ENCODE measurements around the gene AMBRA1.
"Not testable (repeated sequence)": the region's sequence is repeated elsewhere in the genome, so short reads cannot be mapped to it uniquely, and the experiment has no call there.

AMBRA1 gene

DNA sequence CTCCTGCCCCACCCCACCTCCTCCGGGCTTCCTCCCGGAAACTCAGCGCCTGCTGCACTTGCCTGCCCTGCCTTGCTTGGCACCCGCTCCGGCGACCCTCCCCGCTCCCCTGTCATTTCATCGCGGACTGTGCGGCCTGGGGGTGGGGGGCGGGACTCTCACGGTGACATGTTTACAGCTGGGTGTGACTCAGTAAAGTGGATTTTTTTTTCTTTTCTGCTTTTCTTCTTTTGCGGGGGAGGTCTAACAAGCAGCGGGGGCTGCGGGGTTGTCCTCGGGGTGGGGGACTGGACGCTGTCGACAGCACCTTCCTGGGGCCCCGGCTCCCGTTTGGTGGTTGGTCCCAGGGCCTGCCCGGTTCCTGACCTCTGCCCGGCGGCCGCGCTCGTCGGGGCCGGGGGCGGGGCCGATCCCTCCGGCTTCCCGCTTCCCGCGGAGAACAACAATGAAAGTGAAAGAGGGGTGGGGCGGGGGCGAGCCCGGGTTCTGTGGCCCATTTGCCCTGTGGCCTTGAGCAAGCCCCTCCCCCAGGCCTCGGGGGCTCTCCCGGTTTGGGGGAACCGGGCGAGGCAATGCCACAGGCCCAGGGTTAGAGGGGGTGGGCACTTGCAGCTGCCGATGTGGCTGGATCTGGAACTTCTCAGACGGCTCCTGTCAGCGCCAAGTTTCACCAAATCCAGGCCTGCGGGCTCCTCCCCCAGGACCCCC lies 213.3 kb downstream of the AMBRA1 start:
- DNase-seq, result no peak

- DNase-seq, result not testable (repeated sequence)
These were observed 214.1 kb downstream of the AMBRA1 start for GRCh38 chr11:46379482-46380293.

DNA sequence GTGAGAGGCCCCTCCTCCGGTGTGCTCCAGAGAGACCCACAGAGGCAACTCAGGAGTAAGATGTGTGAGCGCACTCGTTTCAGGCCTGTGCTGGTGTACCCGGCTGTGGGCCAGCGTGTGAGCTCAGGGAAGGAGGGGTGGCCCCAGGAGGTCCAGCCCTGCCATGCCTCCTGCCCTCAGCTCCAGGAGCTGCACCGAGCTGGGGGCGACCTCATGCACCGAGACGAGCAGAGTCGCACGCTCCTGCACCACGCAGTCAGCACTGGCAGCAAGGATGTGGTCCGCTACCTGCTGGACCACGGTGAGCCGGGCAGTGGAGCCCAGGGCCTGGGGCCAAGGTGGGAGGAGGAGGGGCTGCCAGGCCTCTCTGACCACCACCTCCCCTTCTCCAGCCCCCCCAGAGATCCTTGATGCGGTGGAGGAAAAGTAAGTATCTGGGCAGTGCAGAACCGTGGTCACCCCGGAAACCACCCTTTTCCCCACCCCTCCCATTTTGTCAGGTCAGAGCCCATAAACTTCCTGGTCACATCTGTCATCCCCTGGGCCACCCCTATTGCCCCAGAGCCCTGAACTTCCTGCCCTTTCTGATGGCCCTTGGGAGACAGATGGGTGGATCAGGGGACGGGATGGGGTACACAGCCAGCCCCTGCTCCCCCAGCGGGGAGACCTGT lies 214.9 kb downstream of the AMBRA1 start:
- DNase-seq, result no peak

DNA sequence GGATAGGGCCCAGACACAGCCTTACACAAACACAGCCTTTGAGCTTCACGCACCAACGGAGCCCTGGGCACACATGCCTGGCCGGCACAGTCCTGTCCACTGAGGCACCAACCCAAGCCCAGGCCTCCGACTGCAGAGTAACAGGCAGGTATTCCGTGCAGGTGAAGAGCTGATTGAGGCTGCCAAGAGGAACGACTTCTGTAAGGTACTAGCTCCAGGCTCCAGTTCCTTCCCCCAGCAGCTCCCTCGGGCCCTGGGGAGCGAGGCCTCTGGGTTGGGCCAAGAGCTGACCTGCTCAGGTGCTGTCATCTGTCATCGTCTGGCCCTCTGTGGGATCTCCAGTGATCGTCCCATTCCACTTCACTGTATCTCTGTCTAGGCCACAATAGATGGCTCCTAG lies 215.5 kb downstream of the AMBRA1 start:
- no peak for DNase-seq

- no peak for DNase-seq
These were observed 216.0 kb downstream of the AMBRA1 start for GRCh38 chr11:46377831-46378230.

DNA sequence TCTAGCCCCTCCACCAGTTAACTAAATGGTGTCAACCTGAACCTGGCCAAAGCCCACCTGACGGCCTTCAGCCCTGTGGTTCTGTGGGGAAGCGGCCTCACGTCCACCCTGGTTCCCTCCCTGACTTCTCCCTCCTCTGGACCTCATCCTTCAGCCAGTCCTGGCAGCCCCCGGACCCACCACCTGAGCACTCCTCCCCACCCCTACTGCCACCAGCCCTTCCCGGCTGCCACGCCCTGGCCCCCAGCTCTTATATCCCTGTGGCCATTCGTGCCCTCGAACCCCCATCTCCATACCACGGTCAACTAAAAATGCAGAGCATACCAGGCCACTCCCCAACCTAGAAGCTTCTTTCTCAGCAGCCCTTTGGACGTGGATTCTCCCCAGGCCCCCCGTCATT lies 216.5 kb downstream of the AMBRA1 start:
- no peak for DNase-seq

GRCh38 chr11:46376258-46377050 lies 217.4 kb downstream of the AMBRA1 start:
- no peak for DNase-seq

DNA sequence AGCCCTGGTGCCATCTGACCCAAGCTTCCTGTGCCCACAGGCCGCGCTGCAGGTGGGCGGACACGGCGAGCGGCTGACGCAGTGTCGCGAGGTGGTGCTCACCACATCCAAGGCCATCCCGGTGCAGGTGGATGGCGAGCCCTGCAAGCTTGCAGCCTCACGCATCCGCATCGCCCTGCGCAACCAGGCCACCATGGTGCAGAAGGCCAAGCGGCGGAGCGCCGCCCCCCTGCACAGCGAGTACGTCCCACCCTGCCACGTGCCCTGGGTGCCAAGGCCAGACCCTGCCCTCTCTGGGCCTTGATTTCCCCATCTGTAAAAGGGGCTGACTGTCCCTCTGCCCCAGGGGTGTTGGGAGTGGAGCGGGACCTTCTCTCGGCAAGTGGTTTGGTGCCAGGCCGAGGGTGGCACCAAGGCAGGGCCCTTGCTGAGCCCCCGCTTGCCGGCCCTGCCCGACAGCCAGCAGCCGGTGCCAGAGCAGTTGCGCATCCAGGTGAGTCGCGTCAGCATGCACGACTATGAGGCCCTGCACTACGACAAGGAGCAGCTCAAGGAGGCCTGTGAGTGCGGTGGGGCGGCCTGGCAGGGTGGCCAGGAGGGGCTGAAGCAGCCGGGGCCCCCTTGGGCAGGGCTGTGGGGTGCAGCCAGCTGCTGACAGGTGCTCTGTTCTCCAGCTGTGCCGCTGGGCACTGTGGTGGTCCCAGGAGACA lies 218.3 kb downstream of the AMBRA1 start:
- no peak for DNase-seq

DNA sequence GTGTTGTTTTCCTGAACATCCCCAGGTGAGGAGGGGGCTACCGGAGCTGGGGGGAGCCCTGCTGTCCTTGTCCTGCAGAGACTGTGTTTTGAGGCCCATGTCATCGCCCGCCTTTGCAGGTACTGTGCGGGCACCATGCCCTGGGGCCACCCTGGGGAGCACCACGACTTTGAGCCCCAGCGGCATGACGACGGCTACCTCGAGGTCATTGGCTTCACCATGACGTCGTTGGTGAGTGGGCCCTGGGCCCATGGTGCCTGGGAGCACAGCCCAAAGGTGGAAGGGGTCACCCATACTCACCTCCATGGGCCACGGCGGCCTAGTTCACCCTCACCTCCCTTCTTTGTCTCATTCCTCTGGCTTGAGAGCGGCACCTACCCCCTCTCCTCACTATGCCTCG lies 219.0 kb downstream of the AMBRA1 start:
- DNase-seq, result no peak

DNA sequence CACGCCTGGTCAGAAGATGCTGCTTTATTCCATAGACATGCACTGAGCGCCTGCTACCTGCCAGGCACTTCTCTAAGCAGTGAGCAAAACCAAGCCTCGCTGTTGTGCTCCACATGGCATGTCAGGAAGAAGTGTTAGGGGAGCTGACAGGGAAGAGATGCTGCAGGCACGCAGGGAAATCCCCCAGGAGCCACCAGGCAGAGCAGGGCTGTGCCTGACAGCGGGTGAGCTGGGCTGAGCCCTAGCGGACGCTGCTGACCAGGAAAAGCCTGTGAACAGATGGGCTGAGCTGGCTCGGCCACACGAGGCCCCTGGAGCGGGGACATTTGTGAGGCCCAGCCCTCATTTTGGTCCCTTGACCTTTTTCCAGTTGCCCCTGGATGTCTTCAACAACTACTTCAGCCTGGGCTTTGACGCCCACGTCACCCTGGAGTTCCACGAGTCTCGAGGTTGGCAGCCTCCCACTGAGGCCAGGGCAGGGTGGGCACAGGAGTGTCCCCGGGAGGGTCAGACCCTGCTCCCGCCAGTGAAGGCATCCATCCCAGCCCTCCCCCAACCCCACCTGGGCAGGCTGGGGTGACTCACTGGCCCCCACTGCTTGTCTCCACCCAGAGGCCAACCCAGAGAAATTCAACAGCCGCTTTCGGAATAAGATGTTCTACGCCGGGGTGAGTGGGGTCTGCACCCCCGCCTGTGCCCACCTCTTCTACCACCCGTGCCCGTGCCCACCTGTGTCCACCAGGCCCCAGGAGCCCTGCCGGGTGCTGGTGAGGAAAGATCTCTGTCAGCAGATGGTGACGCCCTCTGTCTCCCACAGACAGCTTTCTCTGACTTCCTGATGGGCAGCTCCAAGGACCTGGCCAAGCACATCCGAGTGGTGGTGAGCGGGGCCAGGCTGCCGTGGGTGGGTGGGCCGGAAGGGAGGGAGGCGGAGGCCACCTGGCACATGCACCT lies 219.8 kb downstream of the AMBRA1 start:
- no peak for DNase-seq

DNA sequence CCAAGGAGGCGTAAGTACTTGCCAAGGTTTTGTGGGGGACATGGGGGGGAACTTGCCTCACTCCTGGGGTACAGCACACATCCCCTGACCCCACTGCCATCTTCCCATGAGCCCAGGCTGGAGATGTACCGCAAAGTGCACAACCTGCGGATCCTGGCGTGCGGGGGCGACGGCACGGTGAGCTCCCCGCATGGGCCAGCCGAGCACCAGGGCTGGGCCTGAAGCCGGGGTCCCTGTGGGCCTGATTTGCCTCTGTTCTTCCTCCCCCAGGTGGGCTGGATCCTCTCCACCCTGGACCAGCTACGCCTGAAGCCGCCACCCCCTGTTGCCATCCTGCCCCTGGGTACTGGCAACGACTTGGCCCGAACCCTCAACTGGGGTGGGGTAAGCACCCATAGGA lies 221.3 kb downstream of the AMBRA1 start:
- not testable (repeated sequence) for DNase-seq

- DNase-seq, result no peak
These were observed 221.7 kb downstream of the AMBRA1 start for GRCh38 chr11:46372086-46372485.

DNA sequence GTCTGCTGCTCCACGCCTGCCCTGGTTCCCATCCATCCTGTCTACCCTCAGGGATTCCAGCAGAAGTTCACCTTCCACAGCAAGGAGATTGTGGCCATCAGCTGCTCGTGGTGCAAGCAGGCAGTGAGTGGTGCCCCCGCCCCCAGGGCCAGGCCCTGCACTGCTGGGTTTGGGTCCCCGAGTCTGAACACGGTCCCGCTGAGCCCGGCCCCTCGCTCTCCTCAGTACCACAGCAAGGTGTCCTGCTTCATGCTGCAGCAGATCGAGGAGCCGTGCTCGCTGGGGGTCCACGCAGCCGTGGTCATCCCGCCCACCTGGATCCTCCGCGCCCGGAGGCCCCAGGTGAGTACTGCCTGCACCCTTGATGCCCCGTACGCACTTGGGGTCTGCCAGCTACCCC lies 222.6 kb downstream of the AMBRA1 start:
- not testable (repeated sequence) for DNase-seq

- no peak for DNase-seq
These were observed 223.6 kb downstream of the AMBRA1 start for GRCh38 chr11:46370253-46370652.

DNA sequence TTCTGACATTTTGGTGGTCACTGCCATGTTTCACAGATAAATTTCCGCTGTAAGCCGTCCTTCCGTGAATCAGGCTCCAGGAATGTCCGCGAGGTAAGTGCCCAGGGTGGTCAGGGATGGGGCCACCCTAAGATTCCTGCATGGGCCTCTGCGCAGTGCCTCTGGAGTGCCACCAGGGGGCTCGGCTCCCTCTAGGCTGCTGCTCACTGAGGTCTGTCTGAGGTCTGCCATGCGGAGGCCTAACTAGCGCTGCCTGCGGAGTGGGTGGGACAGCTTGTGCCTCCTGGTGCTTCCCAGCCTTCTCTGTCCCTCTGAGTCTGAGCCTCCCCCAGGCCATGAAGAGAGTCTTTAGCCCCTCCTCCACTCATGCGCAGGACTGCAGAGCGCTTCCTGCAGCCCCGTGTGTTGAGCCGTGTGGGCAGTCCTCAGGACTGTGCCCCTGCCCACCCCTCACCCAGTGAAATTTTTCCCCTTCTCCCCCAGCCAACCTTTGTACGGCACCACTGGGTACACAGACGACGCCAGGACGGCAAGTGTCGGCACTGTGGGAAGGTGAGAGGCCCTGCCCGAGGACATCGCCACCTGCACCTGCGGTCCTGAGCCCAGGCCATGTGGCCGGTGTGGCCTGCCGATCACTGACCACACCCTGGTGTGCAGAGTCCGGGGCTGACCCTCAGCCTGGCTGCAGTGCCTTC lies 224.2 kb downstream of the AMBRA1 start:
- DNase-seq, result no peak

DNA sequence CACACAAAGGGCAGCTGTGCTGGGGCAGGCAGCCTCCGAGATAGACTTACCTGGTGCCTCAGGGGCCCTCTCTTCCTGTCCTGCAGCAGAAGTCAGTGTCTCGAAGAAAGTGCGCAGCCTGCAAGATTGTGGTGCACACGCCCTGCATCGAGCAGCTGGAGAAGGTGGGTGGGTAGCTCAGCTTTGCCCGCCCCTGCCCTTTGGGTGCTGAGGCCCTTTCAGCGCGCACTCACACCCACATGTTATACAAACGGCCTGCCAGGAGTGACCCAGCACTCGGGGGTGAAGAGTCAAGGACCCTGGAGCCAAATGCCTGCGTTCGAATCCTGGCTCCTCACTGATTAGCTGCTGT lies 225.9 kb downstream of the AMBRA1 start:
- DNase-seq, result no peak

DNA sequence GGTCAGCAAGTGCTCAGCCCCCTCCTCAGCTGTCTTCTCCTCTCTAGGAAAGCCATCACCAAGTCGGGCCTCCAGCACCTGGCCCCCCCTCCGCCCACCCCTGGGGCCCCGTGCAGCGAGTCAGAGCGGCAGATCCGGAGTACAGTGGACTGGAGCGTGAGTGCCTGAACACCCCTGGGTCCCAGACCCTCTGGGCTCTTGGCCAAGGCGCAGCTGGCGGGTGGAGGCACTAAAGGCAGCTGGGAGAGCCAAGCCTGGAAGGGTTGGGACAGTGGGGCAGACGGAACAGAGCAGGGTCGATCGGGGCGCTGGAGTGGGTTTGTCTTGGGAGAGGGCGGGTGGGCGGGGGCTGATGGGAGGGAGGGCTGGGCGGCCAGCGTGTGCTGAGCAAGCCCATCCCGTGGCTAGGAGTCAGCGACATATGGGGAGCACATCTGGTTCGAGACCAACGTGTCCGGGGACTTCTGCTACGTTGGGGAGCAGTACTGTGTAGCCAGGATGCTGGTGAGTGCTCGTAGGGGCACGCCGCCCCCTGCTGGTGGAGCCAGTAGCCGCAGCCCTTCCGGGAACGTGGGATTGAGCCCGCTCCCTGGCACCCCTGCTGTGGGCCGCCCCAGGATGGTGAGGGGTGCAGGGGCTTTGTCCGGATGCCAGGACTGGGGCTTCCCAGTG lies 226.4 kb downstream of the AMBRA1 start:
- DNase-seq, result no peak

GRCh38 chr11:46366661-46367161 lies 227.1 kb downstream of the AMBRA1 start:
- DNase-seq, result no peak

- DNase-seq, result no peak
These were observed 227.6 kb downstream of the AMBRA1 start for GRCh38 chr11:46366260-46366659.

- no peak for DNase-seq
These were observed 229.0 kb downstream of the AMBRA1 start for GRCh38 chr11:46364791-46365190.

Measured in cortex of kidney (tissue), 1 donor.